GM23338 (cell line): ENCODE measurements around the gene RNF175. TPM values are rescaled to one million over a fixed set of nuclear protein-coding genes. Genes with fewer than 3 reads are reported as not detected.

Experiments used
- ATAC-seq: fragments of 200-7000 bp; cut with Tn5 transposase; 3 replicates; pipeline ENCODE4 v1.9.1; 2020
- DNase-seq: peaks from one replicate; pipeline ENCODE4 v3.0.0-alpha.2; 2015; ENCODE audit warnings: low spot score
- H2AFZ ChIP-seq: fragments of 200-600 bp; sonication (generic); 2 replicates; pipeline ENCODE4 v1.8.0; 2016; ENCODE audit warnings: antibody characterized with exemption, mild to moderate bottlenecking, moderate library complexity
- H3F3A ChIP-seq: fragments of 200-600 bp; sonication (generic); replicated peaks from 2 replicates; pipeline ENCODE4 v1.8.0; 2017; ENCODE audit warnings: antibody characterized with exemption, mixed run types, low read depth
- H3K27ac ChIP-seq: fragments of 200-600 bp; sonication (generic); 2 replicates; pipeline ENCODE4 v1.6.1; 2016; ENCODE audit warnings: low read depth
- H3K27me3 ChIP-seq: fragments of 200-600 bp; sonication (generic); 2 replicates; pipeline ENCODE4 v1.8.0; 2016; ENCODE audit warnings: mild to moderate bottlenecking, mixed run types, moderate library complexity; ENCODE audit not compliant: insufficient read depth
- H3K36me3 ChIP-seq: fragments of 200-600 bp; sonication (generic); 2 replicates; pipeline ENCODE4 v1.8.0; 2016; ENCODE audit warnings: mild to moderate bottlenecking; ENCODE audit not compliant: insufficient read depth
- H3K4me1 ChIP-seq: fragments of 200-600 bp; sonication (generic); 2 replicates; pipeline ENCODE4 v1.8.0; 2016; ENCODE audit warnings: mild to moderate bottlenecking, moderate library complexity; ENCODE audit not compliant: insufficient read depth
- H3K4me2 ChIP-seq: fragments of 200-600 bp; sonication (generic); 2 replicates; pipeline ENCODE4 v1.7.1; 2017; ENCODE audit warnings: mixed run types
- H3K4me3 ChIP-seq: fragments of 200-600 bp; sonication (generic); 2 replicates; pipeline ENCODE4 v1.6.1; 2016; ENCODE audit warnings: mixed run types
- H3K79me2 ChIP-seq: fragments of 200-600 bp; sonication (generic); replicated peaks from 2 replicates; pipeline ENCODE4 v1.8.0; 2017; ENCODE audit warnings: mild to moderate bottlenecking; ENCODE audit not compliant: insufficient read depth
- H3K9me2 ChIP-seq: fragments of 200-600 bp; sonication (generic); 2 replicates; pipeline ENCODE4 v1.8.0; 2017; ENCODE audit not compliant: insufficient read depth
- H4K20me1 ChIP-seq: fragments of 200-600 bp; sonication (generic); replicated peaks from 2 replicates; pipeline ENCODE4 v1.8.0; 2017; ENCODE audit warnings: mild to moderate bottlenecking; ENCODE audit not compliant: insufficient read depth
- H3K27ac Mint-ChIP-seq: 2 replicates; pipeline ENCODE4 v1.8.0; 2020; ENCODE audit warnings: inconsistent platforms, mild to moderate bottlenecking, moderate library complexity, mixed read lengths
- H3K27me3 Mint-ChIP-seq: 3 replicates; pipeline ENCODE4 v1.8.0; 2022; ENCODE audit warnings: low read depth, mild to moderate bottlenecking, moderate library complexity, mixed read lengths, inconsistent platforms; ENCODE audit not compliant: insufficient read depth, poor library complexity
- H3K36me3 Mint-ChIP-seq: 3 replicates; pipeline ENCODE4 v1.8.0; 2021; ENCODE audit warnings: low read depth, mild to moderate bottlenecking, inconsistent platforms, moderate library complexity, mixed read lengths
- H3K4me1 Mint-ChIP-seq: 3 replicates; pipeline ENCODE4 v1.8.0; 2020; ENCODE audit warnings: mild to moderate bottlenecking, inconsistent platforms, mixed read lengths
- H3K4me3 Mint-ChIP-seq: 3 replicates; pipeline ENCODE4 v1.8.0; 2021; ENCODE audit warnings: moderate library complexity, mild to moderate bottlenecking, inconsistent platforms, mixed read lengths
- H3K9me3 Mint-ChIP-seq: 3 replicates; pipeline ENCODE4 v1.8.0; 2020; ENCODE audit warnings: moderate library complexity, mild to moderate bottlenecking, inconsistent platforms, mixed read lengths
- CREB1 ChIP-seq: fragments of 250-450 bp; sonication (Bioruptor Pico); IDR thresholded peaks from 2 replicates; pipeline ENCODE4 v1.5.0; 2020; ENCODE audit warnings: low read depth, mild to moderate bottlenecking, moderate library complexity
- EZH2 ChIP-seq: fragments of 200-600 bp; sonication (generic); IDR thresholded peaks from one replicate; pipeline ENCODE4 v1.8.0; 2017; ENCODE audit warnings: antibody characterized with exemption, mild to moderate bottlenecking, low read depth; ENCODE audit not compliant: unreplicated experiment
- JUNB ChIP-seq: IDR thresholded peaks from one replicate; pipeline ENCODE4 v1.6.1; 2016; ENCODE audit warnings: antibody characterized with exemption; ENCODE audit not compliant: unreplicated experiment
- ZNF114 ChIP-seq: fragments of 250-450 bp; sonication (Bioruptor Pico); IDR thresholded peaks from 2 replicates; pipeline ENCODE4 v1.5.0; 2020; ENCODE audit warnings: mild to moderate bottlenecking, moderate library complexity
- ZNF331 ChIP-seq: fragments of 250-450 bp; sonication (Bioruptor Pico); IDR thresholded peaks from 2 replicates; pipeline ENCODE4 v1.5.0; 2020; ENCODE audit warnings: low read depth, mild to moderate bottlenecking, moderate library complexity
- ZNF462 ChIP-seq: fragments of 250-450 bp; sonication (Bioruptor Pico); IDR thresholded peaks from 2 replicates; pipeline ENCODE4 v1.5.0; 2020; ENCODE audit warnings: mild to moderate bottlenecking, moderate library complexity
- polyA plus RNA-seq: library from polyadenylated mRNA; unstranded; fragments of >200 nt; fragmentation: Nextera tagmentation; extraction: Ambion mirVana; gene quantifications from 2 replicates; pipeline ENCODE4 v1.2.1, GENCODE V29; 2016
- total RNA-seq: library from RNA; depleted of rRNA; stranded (reverse); fragments of >200 nt; shearing (Covaris generic); gene quantifications from 2 replicates; pipeline ENCODE4 v1.2.3, GENCODE V29; 2014
- TF ChIP-seq, protein P1 (sequence below): IDR thresholded peaks from one replicate; pipeline ENCODE4 v1.6.1; 2018; ENCODE audit warnings: antibody characterized with exemption; ENCODE audit not compliant: unreplicated experiment

RNF175 gene
- total and polyA plus RNA-seq, 2 experiments from 2014 or later: 4.7 to 4.8 TPM

DNA sequence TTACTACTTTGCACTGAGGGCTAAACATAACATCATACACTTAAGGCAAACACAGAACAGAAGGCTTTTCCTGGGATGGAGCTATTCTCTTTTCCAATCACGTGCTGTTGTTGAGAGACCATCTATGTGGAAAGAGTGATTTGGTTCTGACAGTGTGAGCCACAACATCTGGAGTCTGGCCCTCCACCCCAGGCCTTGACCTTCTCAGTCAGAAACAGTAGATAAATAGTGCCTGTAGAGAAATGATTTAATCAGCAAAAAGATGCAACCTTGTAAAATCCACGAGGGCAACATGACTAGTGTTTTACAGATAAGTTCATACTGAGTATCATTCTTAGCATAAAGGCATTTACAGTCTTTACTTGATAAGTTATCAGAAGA lies 39.9 kb upstream of the RNF175 start (continued):
- TF ChIP-seq, protein P1, sequence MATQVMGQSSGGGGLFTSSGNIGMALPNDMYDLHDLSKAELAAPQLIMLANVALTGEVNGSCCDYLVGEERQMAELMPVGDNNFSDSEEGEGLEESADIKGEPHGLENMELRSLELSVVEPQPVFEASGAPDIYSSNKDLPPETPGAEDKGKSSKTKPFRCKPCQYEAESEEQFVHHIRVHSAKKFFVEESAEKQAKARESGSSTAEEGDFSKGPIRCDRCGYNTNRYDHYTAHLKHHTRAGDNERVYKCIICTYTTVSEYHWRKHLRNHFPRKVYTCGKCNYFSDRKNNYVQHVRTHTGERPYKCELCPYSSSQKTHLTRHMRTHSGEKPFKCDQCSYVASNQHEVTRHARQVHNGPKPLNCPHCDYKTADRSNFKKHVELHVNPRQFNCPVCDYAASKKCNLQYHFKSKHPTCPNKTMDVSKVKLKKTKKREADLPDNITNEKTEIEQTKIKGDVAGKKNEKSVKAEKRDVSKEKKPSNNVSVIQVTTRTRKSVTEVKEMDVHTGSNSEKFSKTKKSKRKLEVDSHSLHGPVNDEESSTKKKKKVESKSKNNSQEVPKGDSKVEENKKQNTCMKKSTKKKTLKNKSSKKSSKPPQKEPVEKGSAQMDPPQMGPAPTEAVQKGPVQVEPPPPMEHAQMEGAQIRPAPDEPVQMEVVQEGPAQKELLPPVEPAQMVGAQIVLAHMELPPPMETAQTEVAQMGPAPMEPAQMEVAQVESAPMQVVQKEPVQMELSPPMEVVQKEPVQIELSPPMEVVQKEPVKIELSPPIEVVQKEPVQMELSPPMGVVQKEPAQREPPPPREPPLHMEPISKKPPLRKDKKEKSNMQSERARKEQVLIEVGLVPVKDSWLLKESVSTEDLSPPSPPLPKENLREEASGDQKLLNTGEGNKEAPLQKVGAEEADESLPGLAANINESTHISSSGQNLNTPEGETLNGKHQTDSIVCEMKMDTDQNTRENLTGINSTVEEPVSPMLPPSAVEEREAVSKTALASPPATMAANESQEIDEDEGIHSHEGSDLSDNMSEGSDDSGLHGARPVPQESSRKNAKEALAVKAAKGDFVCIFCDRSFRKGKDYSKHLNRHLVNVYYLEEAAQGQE: no peak

GRCh38 chr4:153798901-153799693 lies 39.3 kb upstream of the RNF175 start:
- ATAC-seq: no peak
- H3K27ac ChIP-seq: no peak overlapping the region
- peaks cover 19% of the 10 kb centered on the region for H3K4me1 Mint-ChIP-seq
- no peaks in the 10 kb centered on the region for H4K20me1 ChIP-seq
- H3K4me1 ChIP-seq: peaks cover 9% of the 10 kb centered on the region; the same call in 1 of the 2 replicates
- H3K36me3 ChIP-seq: no peaks in the 10 kb centered on the region
- H3K27ac Mint-ChIP-seq: no peak overlapping the region; the same call in 1 of the 2 replicates
- H3K27me3 ChIP-seq: no peaks in the 10 kb centered on the region
- no peaks in the 10 kb centered on the region for H3K36me3 Mint-ChIP-seq
- TF ChIP-seq JUNB (no peak), ZNF462 (CRISPR knock-in tag) (no peak), ZNF114 (CRISPR knock-in tag) (no peak), CREB1 (CRISPR knock-in tag) (no peak), EZH2 (no peak), ZNF331 (no peak)
- TF ChIP-seq, protein P1: no peak
- no peaks in the 10 kb centered on the region for H3K79me2 ChIP-seq
- H3K9me3 Mint-ChIP-seq: no peaks in the 10 kb centered on the region
- H2AFZ ChIP-seq: no peak overlapping the region
- no peak for DNase-seq
- no peaks in the 10 kb centered on the region for H3K9me2 ChIP-seq
- H3K4me3 Mint-ChIP-seq: no peak overlapping the region
- peaks cover 2% of the 10 kb centered on the region for H3K27me3 Mint-ChIP-seq
- H3K4me3 ChIP-seq: no peak overlapping the region
- H3K4me2 ChIP-seq: no peak overlapping the region
- H3F3A ChIP-seq: no peaks in the 10 kb centered on the region
